ENCODE measurements around the gene GBE1. TPM values are rescaled to one million over a fixed set of nuclear protein-coding genes. Genes with fewer than 3 reads are reported as not detected.

GBE1 gene
- total and polyA plus RNA-seq, 10 of the 15 experiments (the other 5 are each of a cell fraction or from before 2014, with no cell fraction given) = 21.4 to 62.2 (median 41.5) TPM

DNA sequence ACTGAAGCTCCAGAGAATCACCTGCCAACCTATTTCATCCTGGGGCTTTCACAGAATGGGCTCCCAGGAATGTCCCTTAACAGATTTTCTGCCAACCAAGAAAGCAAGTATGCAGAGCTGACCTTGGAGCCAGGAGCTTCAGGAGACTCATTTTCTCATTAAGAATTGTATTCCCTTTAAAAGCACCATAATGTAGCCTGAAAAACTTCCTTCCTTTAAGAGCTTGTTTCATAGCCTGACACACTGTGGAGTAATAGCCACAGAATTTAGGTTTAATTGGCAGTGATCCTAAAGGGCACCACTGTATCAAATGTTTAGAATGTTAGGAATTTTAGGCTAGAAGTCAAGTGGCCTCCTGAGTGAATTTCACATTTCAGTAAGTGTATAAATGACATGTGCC is 309.8 kb downstream of the GBE1 start:
- intact Hi-C loops (cut with micrococcal nuclease; ENCODE audit: unreplicated experiment) (no loop called here), in situ Hi-C loops (cut with MboI) (no loop called here)
- ChIA-PET CTCF (interaction anchor here (0.5 kb wide), 1 partner anchor 688 kb away, joined by 3 read pairs; no protein-coding TSS in a partner anchor), POLR2A (no interaction called here), RAD21 (ENCODE audit: unreplicated experiment) (interaction anchor here (0.6 kb wide), 1 partner anchor 643 kb away, joined by 4 read pairs; no protein-coding TSS in a partner anchor), SMC1A (ENCODE audit: uncharacterized antibody, unreplicated experiment) (interaction anchor here (0.7 to 1.0 kb wide), 2 partner anchors 38 to 437 kb away, joined by 3 to 5 read pairs; no protein-coding TSS in a partner anchor)
- H3K4me3 ChIP-seq = no peak overlapping the region
- no peak overlapping the region for H3K9ac ChIP-seq (ENCODE audit: control insufficient read depth, insufficient read depth, low read length)
- ATAC-seq (no peak), DNase-seq (ENCODE audit: low read depth, low spot score) (no peak), FAIRE-seq (no peak)
- no TSS peak for BruUV-seq (replicated peaks)
- no peaks in the 10 kb centered on the region for H3K36me3 ChIP-seq (ENCODE audit: control insufficient read depth in 2 of 2, insufficient read depth in 2 of 2, low read length in 1 of 2)
- H3K4me1 ChIP-seq (ENCODE audit: control insufficient read depth, insufficient read depth, low read length) = no peaks in the 10 kb centered on the region
- no peaks in the 10 kb centered on the region for H3K27me3 ChIP-seq (replicated peaks in 1 of 2; ENCODE audit: control insufficient read depth in 2 of 2, insufficient read depth in 2 of 2, low read length in 1 of 2)
- no peak overlapping the region for H2AFZ ChIP-seq (ENCODE audit: control insufficient read depth, low read depth, low read length)
- TF ChIP-seq, protein P1, sequence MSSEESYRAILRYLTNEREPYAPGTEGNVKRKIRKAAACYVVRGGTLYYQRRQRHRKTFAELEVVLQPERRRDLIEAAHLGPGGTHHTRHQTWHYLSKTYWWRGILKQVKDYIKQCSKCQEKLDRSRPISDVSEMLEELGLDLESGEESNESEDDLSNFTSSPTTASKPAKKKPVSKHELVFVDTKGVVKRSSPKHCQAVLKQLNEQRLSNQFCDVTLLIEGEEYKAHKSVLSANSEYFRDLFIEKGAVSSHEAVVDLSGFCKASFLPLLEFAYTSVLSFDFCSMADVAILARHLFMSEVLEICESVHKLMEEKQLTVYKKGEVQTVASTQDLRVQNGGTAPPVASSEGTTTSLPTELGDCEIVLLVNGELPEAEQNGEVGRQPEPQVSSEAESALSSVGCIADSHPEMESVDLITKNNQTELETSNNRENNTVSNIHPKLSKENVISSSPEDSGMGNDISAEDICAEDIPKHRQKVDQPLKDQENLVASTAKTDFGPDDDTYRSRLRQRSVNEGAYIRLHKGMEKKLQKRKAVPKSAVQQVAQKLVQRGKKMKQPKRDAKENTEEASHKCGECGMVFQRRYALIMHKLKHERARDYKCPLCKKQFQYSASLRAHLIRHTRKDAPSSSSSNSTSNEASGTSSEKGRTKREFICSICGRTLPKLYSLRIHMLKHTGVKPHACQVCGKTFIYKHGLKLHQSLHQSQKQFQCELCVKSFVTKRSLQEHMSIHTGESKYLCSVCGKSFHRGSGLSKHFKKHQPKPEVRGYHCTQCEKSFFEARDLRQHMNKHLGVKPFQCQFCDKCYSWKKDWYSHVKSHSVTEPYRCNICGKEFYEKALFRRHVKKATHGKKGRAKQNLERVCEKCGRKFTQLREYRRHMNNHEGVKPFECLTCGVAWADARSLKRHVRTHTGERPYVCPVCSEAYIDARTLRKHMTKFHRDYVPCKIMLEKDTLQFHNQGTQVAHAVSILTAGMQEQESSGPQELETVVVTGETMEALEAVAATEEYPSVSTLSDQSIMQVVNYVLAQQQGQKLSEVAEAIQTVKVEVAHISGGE (CRISPR knock-in tag; IDR thresholded peaks at IDR 0.05) = no peak
- no peak for TF ChIP-seq BRCA1 (IDR thresholded peaks at IDR 0.05; ENCODE audit: low read depth, low read length)
- no peak for TF ChIP-seq ZNF24 (IDR thresholded peaks at IDR 0.05)
- no peak for TF ChIP-seq STAT3 (IDR thresholded peaks at IDR 0.05; ENCODE audit: low read depth, low read length)
- TF ChIP-seq, protein P2, sequence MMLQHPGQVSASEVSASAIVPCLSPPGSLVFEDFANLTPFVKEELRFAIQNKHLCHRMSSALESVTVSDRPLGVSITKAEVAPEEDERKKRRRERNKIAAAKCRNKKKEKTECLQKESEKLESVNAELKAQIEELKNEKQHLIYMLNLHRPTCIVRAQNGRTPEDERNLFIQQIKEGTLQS (IDR thresholded peaks at IDR 0.05; ENCODE audit: borderline replicate concordance, extremely low read depth, low read depth, low read length) = no peak
- no peak for TF ChIP-seq SRF (IDR thresholded peaks at IDR 0.05; ENCODE audit: low read depth in 2 of 2, low read length in 2 of 2)
- TF ChIP-seq MYC (IDR thresholded peaks at IDR 0.05; ENCODE audit: insufficient read depth, insufficient read length, insufficient replicate concordance, low read length, severe bottlenecking) = no peak
- TF ChIP-seq SKIL (IDR thresholded peaks at IDR 0.05; ENCODE audit: low read depth, poor library complexity, severe bottlenecking) = no peak
- TF ChIP-seq ASH2L (IDR thresholded peaks at IDR 0.05; ENCODE audit: borderline replicate concordance, low read depth) = no peak
- TF ChIP-seq MEF2A (IDR thresholded peaks at IDR 0.05; ENCODE audit: insufficient read depth, low read depth, low read length) = no peak
- no peak for TF ChIP-seq E4F1 (IDR thresholded peaks at IDR 0.05; ENCODE audit: borderline replicate concordance, partially characterized antibody)
- TF ChIP-seq CBX3 (IDR thresholded peaks at IDR 0.05; ENCODE audit: borderline replicate concordance, low read depth) = no peak
- no peak for TF ChIP-seq MTA3 (IDR thresholded peaks at IDR 0.05; ENCODE audit: borderline replicate concordance, low read length)
- no peak for TF ChIP-seq EZH2 (IDR thresholded peaks at IDR 0.05; ENCODE audit: borderline replicate concordance, control insufficient read depth, low read depth, low read length)
- TF ChIP-seq ATF7 (IDR thresholded peaks at IDR 0.05; ENCODE audit: low read depth) = no peak
- no peaks in the 10 kb centered on the region for H3K9me3 ChIP-seq (replicated peaks; ENCODE audit: control insufficient read depth, insufficient read depth, low read length)
- H3K27ac ChIP-seq (ENCODE audit: control insufficient read depth, insufficient read depth) = no peak overlapping the region
- no peaks in the 10 kb centered on the region for H4K20me1 ChIP-seq (ENCODE audit: control insufficient read depth, insufficient read depth)
- H3K4me2 ChIP-seq (ENCODE audit: control insufficient read depth, insufficient read depth) = no peak overlapping the region
- no peaks in the 10 kb centered on the region for H3K79me2 ChIP-seq (ENCODE audit: control insufficient read depth, insufficient read depth, low read length)
